Prostate gland (tissue), 2 donors: ENCODE results near the gene PDPK1. TPM values are rescaled to one million over a fixed set of nuclear protein-coding genes. Genes with fewer than 3 reads are reported as not detected.
A peak's percentile ranks its signal among the peaks of the same experiment; 100 is the strongest.

Experiments
- DNase-seq: peaks from one replicate; pipeline ENCODE4 v3.0.0-alpha.2; 2019; ENCODE audit warnings: low spot score
- H3K27ac ChIP-seq, 2 donors: fragments of 200-600 bp; sonication (generic); 2 replicates each; pipeline ENCODE4 v1.5.1; 2017 to 2019
- H3K27me3 ChIP-seq: fragments of 200-600 bp; sonication (generic); replicated peaks from 2 replicates; pipeline ENCODE4 v1.5.1; 2019; ENCODE audit not compliant: insufficient read depth
- H3K36me3 ChIP-seq, 2 donors: fragments of 200-600 bp; sonication (generic); 1 replicate in 1 of 2; 2 replicates in 1 of 2; pipeline versions ENCODE4 v1.5.1 to v1.8.1; 2017 to 2019
- H3K4me1 ChIP-seq: fragments of 200-600 bp; sonication (generic); replicated peaks from 2 replicates; pipeline ENCODE4 v1.5.1; 2019
- H3K4me3 ChIP-seq, 2 donors: fragments of 200-600 bp; sonication (generic); 2 replicates each; pipeline ENCODE4 v1.5.1; 2017 to 2019
- H3K9me3 ChIP-seq: fragments of 200-600 bp; sonication (generic); 2 replicates; pipeline ENCODE4 v1.5.1; 2017
- POLR2A ChIP-seq: fragments of 450-650 bp; IDR thresholded peaks from one replicate; pipeline ENCODE4 v1.6.1; 2016; ENCODE audit warnings: antibody characterized with exemption, mild to moderate bottlenecking
- POLR2AphosphoS5 ChIP-seq: sonication (generic); formaldehyde crosslinking; IDR thresholded peaks from one replicate; pipeline ENCODE4 v1.6.1; 2017; ENCODE audit warnings: antibody characterized with exemption
- WGBS: methylation state at CpG from one replicate; pipeline ENCODE4 v1.1.5; 2018; 5-methylcytosine and 5-hydroxymethylcytosine counted together
- intact Hi-C: fragments of 100-400 bp; cut with DNase I; formaldehyde crosslinking; loops from one replicate; pipeline ENCODE4 v1.14.2; 2022
- total RNA-seq, 2 donors: library from RNA; depleted of rRNA; stranded (reverse); fragments of >200 nt; gene quantifications; one replicate each; pipeline ENCODE4 v1.1.0, GENCODE V29; 2016
- TF ChIP-seq, protein P1 (sequence below), 4 experiments: fragments of 200-600 bp in 2 of 4; fragments of 450-650 bp in 2 of 4; sonication (generic) in 2 of 4; IDR thresholded peaks; 1 replicate in 3 of 4; 2 replicates in 1 of 4; pipeline ENCODE4 v1.5.1; 2016 to 2019; ENCODE audit warnings: antibody characterized with exemption in 4 of 4, mild to moderate bottlenecking in 2 of 4, moderate library complexity in 2 of 4

PDPK1 gene
- total RNA-seq, 2 donors from 2014 or later: 33.1 to 73.2 TPM

DNA sequence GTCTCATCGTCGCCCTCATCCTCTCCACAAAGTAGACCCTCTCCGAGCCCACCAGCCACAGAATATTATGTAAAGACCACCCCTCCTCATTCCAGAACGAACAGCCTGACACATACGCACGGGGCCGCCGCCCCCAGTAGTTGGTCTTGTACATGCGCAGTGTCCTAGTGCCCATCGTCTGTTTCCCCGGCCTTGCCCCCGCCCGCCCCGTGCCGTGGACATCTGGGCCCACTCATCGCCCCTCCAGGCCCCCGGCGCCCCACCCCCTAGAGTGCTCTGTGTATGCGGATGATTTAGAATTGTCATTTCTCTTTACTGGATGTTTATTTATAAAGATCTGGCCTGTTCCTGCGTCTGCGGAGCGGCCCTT, 18.1 kb upstream of the PDPK1 start:
- no peaks in the 10 kb centered on the region for H3K27me3 ChIP-seq
- intact Hi-C loops: no loop called here

DNA sequence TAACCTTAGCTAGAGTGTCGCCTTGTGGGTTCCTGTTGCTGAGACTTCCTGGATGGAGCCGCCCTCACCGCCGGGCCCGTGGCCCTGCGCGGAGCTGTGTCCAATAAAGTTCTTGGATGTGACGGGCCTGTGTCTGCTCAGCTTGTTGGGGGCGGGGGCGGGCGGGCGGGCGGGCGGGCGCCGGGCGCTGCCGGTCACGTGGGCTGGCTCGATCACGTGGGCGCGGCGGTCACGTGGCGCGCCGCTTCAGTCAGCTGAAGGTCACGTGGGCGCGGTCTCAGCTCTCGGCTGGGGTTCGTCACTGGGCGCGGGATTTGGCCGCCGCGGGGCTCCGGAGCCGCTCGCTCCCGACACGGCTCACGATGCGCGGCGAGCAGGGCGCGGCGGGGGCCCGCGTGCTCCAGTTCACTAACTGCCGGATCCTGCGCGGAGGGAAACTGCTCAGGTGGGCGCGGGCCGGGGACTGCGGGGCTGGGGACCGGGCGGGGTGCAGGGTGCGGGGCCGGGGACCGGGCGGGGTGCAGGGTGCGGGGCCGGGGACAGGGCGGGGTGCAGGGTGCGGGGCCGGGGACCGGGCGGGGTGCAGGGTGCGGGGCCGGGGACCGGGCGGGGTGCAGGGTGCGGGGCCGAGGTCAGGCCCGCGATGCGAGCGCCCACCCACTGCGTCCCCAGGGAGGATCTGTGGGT, 17.6 kb upstream of the PDPK1 start, which contains the start of gene AMDHD2:
Gene AMDHD2 (plus strand): TSS at position 275 of the 687 bp plus-strand sequence. CDS start 88 bp downstream, at position 363.
- no peaks in the 10 kb centered on the region for H3K36me3 ChIP-seq
- WGBS: under 1% methylated on average over 49 of the region's 83 CpGs
- no peaks in the 10 kb centered on the region for H3K27me3 ChIP-seq
- TF ChIP-seq POLR2A (no peak), POLR2AphosphoS5 (peak; percentile 72)
- TF ChIP-seq, protein P1, sequence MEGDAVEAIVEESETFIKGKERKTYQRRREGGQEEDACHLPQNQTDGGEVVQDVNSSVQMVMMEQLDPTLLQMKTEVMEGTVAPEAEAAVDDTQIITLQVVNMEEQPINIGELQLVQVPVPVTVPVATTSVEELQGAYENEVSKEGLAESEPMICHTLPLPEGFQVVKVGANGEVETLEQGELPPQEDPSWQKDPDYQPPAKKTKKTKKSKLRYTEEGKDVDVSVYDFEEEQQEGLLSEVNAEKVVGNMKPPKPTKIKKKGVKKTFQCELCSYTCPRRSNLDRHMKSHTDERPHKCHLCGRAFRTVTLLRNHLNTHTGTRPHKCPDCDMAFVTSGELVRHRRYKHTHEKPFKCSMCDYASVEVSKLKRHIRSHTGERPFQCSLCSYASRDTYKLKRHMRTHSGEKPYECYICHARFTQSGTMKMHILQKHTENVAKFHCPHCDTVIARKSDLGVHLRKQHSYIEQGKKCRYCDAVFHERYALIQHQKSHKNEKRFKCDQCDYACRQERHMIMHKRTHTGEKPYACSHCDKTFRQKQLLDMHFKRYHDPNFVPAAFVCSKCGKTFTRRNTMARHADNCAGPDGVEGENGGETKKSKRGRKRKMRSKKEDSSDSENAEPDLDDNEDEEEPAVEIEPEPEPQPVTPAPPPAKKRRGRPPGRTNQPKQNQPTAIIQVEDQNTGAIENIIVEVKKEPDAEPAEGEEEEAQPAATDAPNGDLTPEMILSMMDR (IDR thresholded peaks at IDR 0.05): no peak
- H3K27ac ChIP-seq: peak within 1 kb of the TSS; percentile 57 to 81
- H3K4me3 ChIP-seq: peak within 1 kb of the TSS; percentile 55 to 77
- H3K4me1 ChIP-seq: peaks cover 36% of the 10 kb centered on the region
- intact Hi-C loops: no loop called here
- DNase-seq: peak; percentile 89
- H3K9me3 ChIP-seq: no peaks in the 10 kb centered on the region

More for the DNA sequence above, 18.1 kb upstream of the PDPK1 start:
- peaks cover 38% of the 10 kb centered on the region for H3K4me1 ChIP-seq
- DNase-seq: no peak
- peak overlapping the region; percentile 57 to 81 for H3K27ac ChIP-seq
- no peak for TF ChIP-seq POLR2A
- TF ChIP-seq, protein P1 (IDR thresholded peaks at IDR 0.05): no peak
- H3K4me3 ChIP-seq: peak overlapping the region in 1 of 2 donors; percentile 77
- H3K9me3 ChIP-seq: no peaks in the 10 kb centered on the region
- 40% methylated on average over 22 of the region's 22 CpGs for WGBS
- no peaks in the 10 kb centered on the region for H3K36me3 ChIP-seq

DNA sequence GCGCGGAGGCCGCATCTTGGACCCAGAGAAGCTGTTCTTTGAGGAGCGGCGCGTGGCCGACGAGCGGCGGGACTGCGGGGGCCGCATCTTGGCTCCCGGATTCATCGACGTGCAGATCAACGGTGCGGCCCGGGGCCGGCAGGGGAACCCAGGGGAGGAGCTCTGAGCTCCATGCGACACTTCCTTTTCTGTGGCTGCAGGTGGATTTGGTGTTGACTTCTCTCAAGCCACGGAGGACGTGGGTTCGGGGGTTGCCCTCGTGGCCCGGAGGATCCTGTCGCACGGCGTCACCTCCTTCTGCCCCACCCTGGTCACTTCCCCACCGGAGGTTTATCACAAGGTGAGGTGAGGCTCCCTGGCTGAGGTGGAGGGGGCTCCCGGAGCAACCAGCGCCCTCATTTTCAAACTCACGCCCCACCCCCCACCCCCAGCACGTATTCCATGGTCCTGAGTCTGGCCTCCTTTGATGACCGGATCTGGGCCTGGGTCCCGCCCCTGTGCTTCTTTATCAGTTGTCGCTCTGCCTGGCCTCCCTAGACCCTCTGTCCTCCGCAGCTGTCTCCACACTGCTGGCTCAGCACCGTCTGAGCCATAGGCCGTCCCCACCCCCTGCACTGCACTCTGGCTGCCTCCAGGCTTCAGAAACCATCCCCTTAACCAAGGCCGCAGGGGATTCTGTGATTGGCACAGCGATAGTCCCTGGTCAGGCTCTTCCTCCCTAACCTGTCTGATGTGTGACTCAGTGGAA, 16.9 kb upstream of the PDPK1 start:
- TF ChIP-seq POLR2AphosphoS5 (no peak), POLR2A (no peak)
- TF ChIP-seq, protein P1 (IDR thresholded peaks at IDR 0.05): no peak
- H3K27ac ChIP-seq: peak overlapping the region; percentile 34 to 81
- no peak for DNase-seq
- intact Hi-C loops: no loop called here
- no peaks in the 10 kb centered on the region for H3K36me3 ChIP-seq
- H3K4me1 ChIP-seq: peaks cover 29% of the 10 kb centered on the region
- H3K27me3 ChIP-seq: no peaks in the 10 kb centered on the region
- 26% methylated on average over 35 of the region's 41 CpGs for WGBS
- no peaks in the 10 kb centered on the region for H3K9me3 ChIP-seq
- H3K4me3 ChIP-seq: peak overlapping the region; percentile 55 to 77

DNA sequence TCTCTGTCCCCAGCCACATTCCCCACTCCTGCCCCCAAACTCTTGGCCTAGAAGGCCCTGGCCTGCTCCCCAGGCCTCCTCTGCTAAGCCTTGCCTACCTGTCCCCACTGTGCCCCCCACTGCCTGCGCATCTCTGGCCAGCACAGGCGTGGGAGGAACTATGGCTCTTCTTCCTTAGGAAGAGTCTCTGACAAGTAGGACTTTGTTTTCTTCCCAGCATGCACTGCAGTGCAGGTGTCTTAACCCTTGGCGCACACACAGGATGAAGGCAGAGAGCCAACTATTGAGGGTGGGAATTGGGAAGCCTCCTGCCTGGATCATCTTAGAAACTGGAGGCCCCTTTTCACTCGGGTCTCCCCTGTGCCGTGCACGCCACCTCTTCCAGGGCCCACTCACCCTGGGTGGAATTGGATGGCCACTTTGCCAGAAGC, 14.0 kb upstream of the PDPK1 start:
- peaks cover 0 to 7% of the 10 kb centered on the region in 2 donors for H3K36me3 ChIP-seq
- H3K9me3 ChIP-seq: no peaks in the 10 kb centered on the region
- H3K4me3 ChIP-seq: no peak overlapping the region
- no peaks in the 10 kb centered on the region for H3K27me3 ChIP-seq
- TF ChIP-seq, protein P1 (IDR thresholded peaks at IDR 0.05): no peak
- TF ChIP-seq POLR2A (no peak), POLR2AphosphoS5 (no peak)
- DNase-seq: no peak
- H3K4me1 ChIP-seq: peaks cover 14% of the 10 kb centered on the region
- 86% methylated on average over 6 of the region's 6 CpGs for WGBS
- H3K27ac ChIP-seq: no peak overlapping the region
- intact Hi-C loops: no loop called here
